Left ventricle myocardium inferior (tissue), 1 donor: ENCODE measurements around the gene USP9Y. TPM values are rescaled to one million over a fixed set of nuclear protein-coding genes. Genes with fewer than 3 reads are reported as not detected.

Experiments used
- DNase-seq: peaks from one replicate; pipeline ENCODE4 v3.0.0-alpha.2; 2020
- H3K27ac ChIP-seq: fragments of 200-600 bp; replicated peaks from 2 replicates; pipeline ENCODE4 v1.8.0; 2021
- H3K27me3 ChIP-seq: fragments of 200-600 bp; 2 replicates; pipeline ENCODE4 v1.8.0; 2021; ENCODE audit warnings: low read depth
- H3K36me3 ChIP-seq: fragments of 200-600 bp; 2 replicates; pipeline ENCODE4 v1.8.0; 2021
- H3K4me1 ChIP-seq: fragments of 200-600 bp; 2 replicates; pipeline ENCODE4 v1.8.0; 2021
- H3K4me3 ChIP-seq: fragments of 200-600 bp; 2 replicates; pipeline ENCODE4 v1.8.0; 2021; ENCODE audit warnings: mild to moderate bottlenecking, moderate library complexity
- H3K9me3 ChIP-seq: fragments of 200-600 bp; replicated peaks from 2 replicates; pipeline ENCODE4 v1.8.0; 2021
- CTCF ChIP-seq: fragments of 200-600 bp; IDR thresholded peaks from 2 replicates; pipeline ENCODE4 v1.8.0; 2021; ENCODE audit warnings: antibody characterized with exemption, mild to moderate bottlenecking, borderline replicate concordance
- intact Hi-C: fragments of 100-400 bp; cut with micrococcal nuclease; formaldehyde crosslinking; loops from one replicate; pipeline ENCODE4 v1.11.0; 2022
- total RNA-seq: library from RNA; stranded (reverse); fragmentation: NEBNext Ultra II Directional; extraction: Animal tissue kit (Norgen Biotek cat#: 25700); gene quantifications from one replicate; pipeline ENCODE4 v1.2.1, GENCODE V29; 2021
- donor health status: DM: no; HTN: yes; CAD: no; lungs with severe emphysema.

The USP9Y gene
- total RNA-seq, 1 donor from 2014 or later, result 25.4 TPM

- Histone ChIP-seq H3K4me1 (no peaks in the 10 kb centered on the region), H3K4me3 (no peak overlapping the region), H3K9me3 (no peaks in the 10 kb centered on the region), H3K27ac (no peak overlapping the region), H3K27me3 (no peaks in the 10 kb centered on the region), H3K36me3 (peaks cover 25% of the 10 kb centered on the region)
- intact Hi-C loops, result no loop called here
- TF ChIP-seq CTCF, result no peak
- no peak for DNase-seq
Observed at GRCh38 chrY:12793999-12794398, 93.0 kb downstream of the USP9Y start.

- no peak for DNase-seq
- intact Hi-C loops, result no loop called here
- TF ChIP-seq CTCF, result no peak
- H3K4me1 ChIP-seq, result no peaks in the 10 kb centered on the region
- H3K27ac ChIP-seq, result no peak overlapping the region
- peaks cover 21% of the 10 kb centered on the region for H3K36me3 ChIP-seq
- no peaks in the 10 kb centered on the region for H3K27me3 ChIP-seq
- no peak overlapping the region for H3K4me3 ChIP-seq
- H3K9me3 ChIP-seq, result no peaks in the 10 kb centered on the region
Observed at GRCh38 chrY:12808046-12808445, 107.0 kb downstream of the USP9Y start.

DNA sequence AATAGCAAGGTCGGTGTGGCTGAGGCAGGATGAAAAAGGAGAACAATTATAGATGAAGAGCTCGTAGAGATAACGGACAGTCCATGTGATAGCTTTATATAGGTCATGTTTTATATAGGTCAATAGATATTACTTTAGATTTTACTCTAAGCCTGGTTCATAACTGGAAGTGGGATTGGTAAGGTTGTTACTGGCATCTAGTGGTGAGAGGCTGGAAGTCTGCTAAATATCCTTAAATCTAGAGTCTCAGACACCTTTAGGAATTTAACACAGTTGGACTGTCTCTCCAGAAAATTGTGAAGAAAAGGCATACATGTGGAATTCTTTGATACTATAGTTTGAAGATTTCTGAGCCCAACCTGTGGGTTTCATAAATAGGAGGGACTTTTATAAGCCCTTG lies 108.0 kb downstream of the USP9Y start:
- Histone ChIP-seq H3K36me3 (peaks cover 26% of the 10 kb centered on the region), H3K9me3 (no peaks in the 10 kb centered on the region), H3K4me3 (no peak overlapping the region), H3K27ac (no peak overlapping the region), H3K27me3 (no peaks in the 10 kb centered on the region), H3K4me1 (no peaks in the 10 kb centered on the region)
- intact Hi-C loops, result no loop called here
- peak; percentile 37 for TF ChIP-seq CTCF
- DNase-seq, result no peak

DNA sequence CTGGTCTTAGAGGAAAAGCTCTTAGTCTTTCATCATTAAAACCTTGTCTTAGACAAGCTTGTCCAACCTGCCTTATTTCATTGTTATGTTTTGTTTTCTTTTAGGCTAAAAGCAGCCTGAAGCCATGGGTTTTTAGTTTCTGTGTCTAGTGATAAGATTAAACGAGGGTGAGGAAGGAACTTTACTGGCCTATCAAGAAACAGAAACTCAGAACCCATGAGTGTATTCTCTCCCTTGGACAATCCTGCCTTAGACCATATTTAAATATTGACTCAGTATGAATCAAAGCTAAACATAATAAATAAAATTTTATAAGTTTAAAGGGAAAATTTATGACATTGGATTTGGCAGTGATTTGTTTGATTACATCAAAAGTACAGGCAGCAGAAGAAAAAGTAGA lies 122.4 kb downstream of the USP9Y start:
- no peak for DNase-seq
- Histone ChIP-seq H3K9me3 (no peaks in the 10 kb centered on the region), H3K4me3 (no peak overlapping the region), H3K36me3 (peaks cover 4% of the 10 kb centered on the region), H3K4me1 (no peaks in the 10 kb centered on the region), H3K27me3 (no peaks in the 10 kb centered on the region), H3K27ac (no peak overlapping the region)
- intact Hi-C loops, result no loop called here
- no peak for TF ChIP-seq CTCF

DNA sequence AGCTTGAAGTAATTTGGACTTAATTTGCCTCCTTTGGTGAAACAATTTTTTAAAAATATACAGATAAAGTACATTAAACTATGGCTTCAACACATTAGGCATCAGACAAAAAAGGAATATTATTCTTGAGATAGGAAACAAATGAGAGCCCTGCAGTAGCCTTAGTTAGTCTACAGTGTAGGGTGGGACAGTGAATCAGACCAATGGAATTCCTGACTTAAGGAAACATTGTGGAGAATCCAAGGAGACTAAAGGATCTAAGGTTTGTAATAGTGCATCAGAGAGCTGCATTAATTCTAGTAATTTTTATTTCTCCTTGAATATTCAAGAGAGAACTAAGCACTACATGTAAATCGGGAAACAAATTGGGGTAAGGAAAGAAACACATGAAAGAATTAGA lies 125.8 kb downstream of the USP9Y start:
- TF ChIP-seq CTCF, result no peak
- Histone ChIP-seq H3K4me1 (no peaks in the 10 kb centered on the region), H3K36me3 (no peaks in the 10 kb centered on the region), H3K27ac (no peak overlapping the region), H3K27me3 (no peaks in the 10 kb centered on the region), H3K9me3 (no peaks in the 10 kb centered on the region), H3K4me3 (no peak overlapping the region)
- intact Hi-C loops, result no loop called here
- DNase-seq, result no peak

GRCh38 chrY:12833284-12833683 lies 132.3 kb downstream of the USP9Y start:
- no peak for TF ChIP-seq CTCF
- H3K27ac ChIP-seq, result no peak overlapping the region
- H3K4me3 ChIP-seq, result no peak overlapping the region
- H3K27me3 ChIP-seq, result no peaks in the 10 kb centered on the region
- peaks cover 3% of the 10 kb centered on the region for H3K36me3 ChIP-seq
- no peak for DNase-seq
- no peaks in the 10 kb centered on the region for H3K9me3 ChIP-seq
- no peaks in the 10 kb centered on the region for H3K4me1 ChIP-seq
- intact Hi-C loops, result no loop called here
